Measurements from ENCODE around the gene APOBEC3H. TPM values are rescaled to one million over a fixed set of nuclear protein-coding genes. Genes with fewer than 3 reads are reported as not detected.

The APOBEC3H gene
- total RNA-seq, 1 experiment from 2014 or later = 1.8 TPM

- no peak overlapping the region for H3K9ac ChIP-seq (ENCODE audit: low read length)
Measured at GRCh38 chr22:39090426-39091064, 6.5 kb upstream of the APOBEC3H start.

More at GRCh38 chr22:39090426-39091064, 6.5 kb upstream of the APOBEC3H start:
- Histone ChIP-seq H3K4me1 (ENCODE audit: control insufficient read depth in 1 of 2, insufficient read depth in 2 of 2, low read length in 2 of 2) (peaks cover 0 to 6% of the 10 kb centered on the region in 2 experiments; a peak in 1 of 4 replicates), H3K4me3 (replicated peaks in 1 of 2; ENCODE audit: low read depth in 1 of 2, low read length in 2 of 2) (no peak overlapping the region), H3K9me2 (ENCODE audit: insufficient read depth) (no peaks in the 10 kb centered on the region), H2AFZ (ENCODE audit: low read depth, low read length, poor library complexity, severe bottlenecking) (no peak overlapping the region), H3K27me3 (ENCODE audit: insufficient read depth, low read length) (no peaks in the 10 kb centered on the region), H4K20me1 (ENCODE audit: insufficient read depth) (no peaks in the 10 kb centered on the region), H3K4me2 (ENCODE audit: low read length) (no peak overlapping the region), H3K36me3 (ENCODE audit: control insufficient read depth in 1 of 2, insufficient read depth in 2 of 2, low read length in 2 of 2) (no peaks in the 10 kb centered on the region), H3K79me2 (ENCODE audit: insufficient read depth, low read length) (no peaks in the 10 kb centered on the region), H3K9me3 (ENCODE audit: control insufficient read depth in 1 of 2, insufficient read depth in 1 of 2, low read depth in 1 of 2, low read length in 2 of 2) (no peaks in the 10 kb centered on the region), H3K27ac (ENCODE audit: low read depth, low read length) (no peak overlapping the region)
- ChIA-PET POLR2A (no interaction called here), CTCF (no interaction called here), RAD21 (ENCODE audit: low non-redundant PET in 1 of 2, low total read pairs in 2 of 2, uncharacterized antibody in 2 of 2, unreplicated experiment in 2 of 2) (no interaction called here)
- DNase-seq (ENCODE audit: low read depth, low spot score) (no peak), ATAC-seq (no peak)
- BruUV-seq (replicated peaks) = no TSS peak
- no peak for TF ChIP-seq CEBPB (IDR thresholded peaks at IDR 0.05; ENCODE audit: low read depth)
- no peak for TF ChIP-seq REST (IDR thresholded peaks at IDR 0.05; ENCODE audit: low read depth)
- TF ChIP-seq ZNF274 (IDR thresholded peaks at IDR 0.05; ENCODE audit: low read depth, low read length) = no peak
- TF ChIP-seq YY1 (IDR thresholded peaks at IDR 0.05; ENCODE audit: extremely low read depth, insufficient replicate concordance, low read depth, low read length) = no peak
- no peak for TF ChIP-seq SP1 (IDR thresholded peaks at IDR 0.05; ENCODE audit: low read depth)
- no peak for TF ChIP-seq EGR1 (IDR thresholded peaks at IDR 0.05; ENCODE audit: low read depth)
- TF ChIP-seq POLR2A (IDR thresholded peaks at IDR 0.05; ENCODE audit: borderline replicate concordance, extremely low read depth, insufficient read depth, insufficient read length) = no peak
- no peak for TF ChIP-seq RAD21 (IDR thresholded peaks at IDR 0.05; ENCODE audit: low read depth)
- no peak for TF ChIP-seq ELF1 (IDR thresholded peaks at IDR 0.05; ENCODE audit: borderline replicate concordance, low read depth)
- TF ChIP-seq, protein P1, sequence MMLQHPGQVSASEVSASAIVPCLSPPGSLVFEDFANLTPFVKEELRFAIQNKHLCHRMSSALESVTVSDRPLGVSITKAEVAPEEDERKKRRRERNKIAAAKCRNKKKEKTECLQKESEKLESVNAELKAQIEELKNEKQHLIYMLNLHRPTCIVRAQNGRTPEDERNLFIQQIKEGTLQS (IDR thresholded peaks at IDR 0.05) = no peak
- no peak for TF ChIP-seq ZFX (IDR thresholded peaks at IDR 0.05)
- no peak for TF ChIP-seq MAX (IDR thresholded peaks at IDR 0.05)
- no peak for TF ChIP-seq JUND (IDR thresholded peaks at IDR 0.05)
- no peak for TF ChIP-seq CTCF (IDR thresholded peaks at IDR 0.05 in 2 of 3, conservative IDR thresholded peaks at IDR 0.05 in 1 of 3; ENCODE audit: borderline replicate concordance in 1 of 3, insufficient read depth in 1 of 3, low read depth in 2 of 3, low read length in 2 of 3)
- TF ChIP-seq SIN3A (IDR thresholded peaks at IDR 0.05; ENCODE audit: low read depth) = no peak
- no peak for TF ChIP-seq EZH2 (IDR thresholded peaks at IDR 0.05)
- TF ChIP-seq ZBTB33 (IDR thresholded peaks at IDR 0.05; ENCODE audit: extremely low read depth, insufficient replicate concordance, low read length) = no peak
- intact Hi-C loops (cut with micrococcal nuclease) = no loop called here

All from HCT116 (cell line).